Fibroblast of skin of abdomen (primary cell): ENCODE results near the gene RSF1.
A peak's percentile ranks its signal among the peaks of the same experiment; 100 is the strongest.

Experiments
- DNase-seq: peaks from one replicate; pipeline ENCODE4 v3.0.0-alpha.2; 2013

RSF1 gene

DNA sequence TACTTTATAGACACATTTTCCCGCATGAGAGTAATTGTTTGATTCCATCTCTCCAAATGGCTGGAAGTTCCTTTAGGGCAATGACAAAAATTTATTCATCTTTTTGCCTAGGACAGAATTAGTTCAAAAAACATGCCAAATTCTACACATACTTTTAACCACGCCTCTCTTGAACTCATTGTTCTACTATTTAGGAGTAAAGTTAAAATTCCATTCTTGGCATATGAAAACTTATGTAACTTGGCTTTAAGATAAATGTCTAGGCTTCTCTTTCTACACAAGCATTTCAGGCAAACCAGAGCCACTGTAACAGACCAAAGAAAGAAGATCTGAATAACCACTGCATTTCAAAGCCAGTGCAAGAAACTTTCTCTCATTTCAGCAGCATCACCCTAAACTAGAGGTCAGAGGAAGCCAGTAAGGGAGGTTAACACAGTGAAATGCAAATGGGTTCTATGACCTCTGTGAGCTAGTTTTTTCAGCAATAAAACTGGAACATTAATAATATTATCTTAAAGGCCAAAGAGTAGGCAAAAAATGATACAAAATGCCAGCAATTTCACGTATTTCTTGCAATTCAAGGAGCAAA is 73.0 kb downstream of the RSF1 start:
- DNase-seq = peak; percentile 71

DNA sequence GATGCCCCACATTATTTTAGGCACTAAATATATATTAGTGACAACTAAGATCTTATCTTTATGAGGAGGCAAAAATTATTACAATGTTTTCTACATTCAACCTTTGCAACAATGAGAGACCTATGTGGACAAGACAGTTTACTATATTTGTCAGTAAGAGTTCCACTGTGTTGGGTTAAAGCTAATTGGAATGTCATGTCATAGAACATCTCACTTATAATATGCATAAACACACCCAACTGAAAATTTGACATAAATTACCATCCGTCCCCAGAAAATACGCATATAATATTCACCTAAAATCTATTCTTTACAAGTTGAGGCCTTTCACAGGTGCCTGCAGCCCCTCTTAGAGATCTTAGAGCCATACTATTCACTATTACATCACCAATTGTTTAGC is 84.0 kb downstream of the RSF1 start:
- no peak for DNase-seq

DNA sequence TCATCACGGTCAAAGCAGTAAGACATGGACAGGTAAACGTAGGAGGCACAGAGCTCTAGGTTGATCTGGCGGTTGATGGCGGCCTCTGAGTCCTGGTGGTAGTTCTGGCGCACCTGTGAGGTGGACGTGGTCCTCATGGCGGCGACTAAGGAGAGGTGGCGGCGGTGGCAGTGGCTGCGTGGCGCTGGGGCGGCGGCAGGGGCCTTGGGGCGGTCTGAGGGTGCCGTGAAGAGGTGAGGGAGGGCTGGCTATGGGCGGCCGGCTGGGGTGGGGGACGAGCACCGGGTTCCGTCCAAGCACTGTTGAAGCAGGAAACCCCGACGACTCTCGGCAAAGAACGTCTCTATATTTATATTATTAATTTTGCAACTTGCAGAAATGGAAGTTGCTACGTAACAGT is 85.6 kb downstream of the RSF1 start:
- no peak for DNase-seq

DNA sequence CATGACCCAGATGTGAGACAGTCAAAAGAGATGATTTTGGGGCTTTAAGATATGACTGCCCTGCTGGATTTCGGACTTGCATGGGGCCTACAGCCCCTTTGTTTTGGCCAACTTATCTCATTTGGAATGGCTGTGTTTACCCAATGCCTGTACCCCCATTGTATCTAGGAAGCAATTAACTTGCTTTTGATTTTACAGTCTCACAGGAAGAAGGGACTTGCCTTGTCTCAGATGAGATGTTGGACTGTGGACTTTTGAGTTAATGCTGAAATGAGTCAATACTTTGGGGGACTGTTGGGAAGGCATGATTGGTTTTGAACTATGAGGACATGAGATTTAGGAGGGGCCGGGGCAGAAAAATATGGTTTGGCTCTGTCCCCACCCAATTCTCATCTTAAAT is 88.4 kb downstream of the RSF1 start:
- no peak for DNase-seq

DNA sequence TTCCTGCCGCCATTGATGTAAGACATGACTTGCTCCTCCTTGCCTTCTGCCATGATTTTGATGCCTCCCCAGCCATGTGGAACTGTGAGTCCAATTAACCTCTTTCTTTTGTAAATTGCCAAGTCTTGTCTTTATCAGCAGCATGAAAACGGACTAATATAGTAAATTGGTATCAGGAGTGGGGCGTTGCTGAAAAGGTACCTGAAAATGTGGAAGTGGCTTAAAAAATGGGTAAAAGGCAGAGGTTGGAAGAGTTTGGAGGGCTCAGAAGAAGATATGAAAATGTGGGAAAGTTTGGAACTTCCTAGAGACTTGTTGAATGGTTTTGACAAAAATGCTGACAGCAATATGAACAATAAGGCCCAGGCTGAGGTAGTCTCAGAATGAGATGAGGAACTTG is 89.7 kb downstream of the RSF1 start:
- no peak for DNase-seq

DNA sequence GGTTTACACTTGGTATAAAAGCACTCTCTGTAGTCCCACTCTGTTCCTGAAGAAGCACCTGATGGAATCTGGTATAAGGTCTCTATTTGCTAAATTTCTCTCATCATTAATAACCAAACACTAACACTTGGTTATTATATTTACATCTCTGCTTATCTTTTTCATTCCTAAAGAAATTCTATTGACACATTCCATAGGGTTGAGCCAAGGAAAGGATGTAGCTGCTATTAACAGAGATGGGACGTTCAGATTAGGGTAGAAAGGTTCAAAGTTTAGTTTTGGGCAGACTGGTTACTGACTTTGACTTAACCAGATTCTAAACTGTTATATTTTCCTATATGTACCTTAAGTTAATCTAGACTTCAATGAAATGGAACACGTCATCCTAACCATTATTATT is 91.5 kb downstream of the RSF1 start:
- no peak for DNase-seq

DNA sequence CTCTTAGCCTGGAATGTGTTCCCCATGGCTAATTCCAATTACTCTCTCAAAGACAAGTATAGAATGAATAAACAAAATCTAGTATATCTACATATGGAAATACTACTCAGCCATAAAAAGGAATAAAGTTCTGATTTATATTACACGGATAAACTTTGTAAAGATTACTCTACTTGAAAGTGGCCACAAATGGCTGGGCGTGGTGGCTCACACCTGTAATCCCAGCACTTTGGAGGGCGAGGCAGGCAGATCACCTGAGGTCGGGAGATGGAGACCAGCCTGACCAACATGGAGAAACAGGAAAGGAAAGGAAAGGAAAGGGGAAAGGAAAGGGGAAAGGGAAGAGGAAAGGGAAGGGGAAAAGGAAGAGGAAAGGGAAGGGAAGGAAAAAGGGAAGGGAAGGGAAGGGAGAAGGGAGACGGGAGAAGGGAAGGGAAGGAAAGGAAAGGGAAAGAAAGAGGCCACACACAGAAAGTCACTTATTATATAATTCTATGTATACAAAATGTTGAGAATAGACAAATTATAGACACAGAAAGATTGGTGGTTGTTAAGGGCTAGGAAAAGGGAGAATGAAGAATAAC is 92.2 kb downstream of the RSF1 start:
- no peak for DNase-seq

DNA sequence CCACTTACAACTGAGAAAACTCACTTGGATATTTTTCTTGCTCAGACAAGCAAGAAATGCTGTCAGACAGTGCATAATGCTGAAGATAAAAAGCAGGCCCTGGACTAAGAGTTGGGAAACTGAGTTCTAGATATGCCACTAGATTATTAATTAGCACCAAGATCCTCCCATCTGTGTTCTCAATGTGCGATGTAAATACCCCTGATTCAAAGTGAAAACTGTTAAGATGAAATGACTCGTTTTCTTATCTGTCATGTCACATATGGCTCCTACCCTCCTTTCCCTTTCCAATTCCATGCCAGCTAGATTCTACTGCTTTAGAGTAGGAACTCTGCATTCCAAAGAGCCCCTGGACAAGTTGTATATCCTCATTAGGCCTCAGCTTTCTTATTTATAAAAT is 94.0 kb downstream of the RSF1 start:
- no peak for DNase-seq

DNA sequence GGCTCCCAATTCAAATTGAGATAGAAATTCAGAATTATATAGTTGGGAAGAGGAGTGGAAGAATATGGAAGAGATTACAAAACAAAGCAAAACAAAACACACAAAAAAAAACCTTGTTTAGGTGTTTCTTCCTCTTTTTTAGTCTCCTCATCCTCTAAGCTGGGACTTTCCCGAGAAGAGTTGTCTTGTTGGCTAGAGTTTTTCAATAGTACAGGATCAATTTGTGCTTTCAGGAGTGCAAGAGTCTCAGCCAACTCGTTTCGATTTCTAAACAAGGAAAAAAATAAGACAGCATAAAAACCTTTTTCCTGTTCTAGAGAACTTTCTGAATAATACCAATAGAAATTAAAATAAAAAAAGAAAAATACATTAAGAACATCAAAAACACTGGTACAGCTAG is 95.1 kb downstream of the RSF1 start:
- DNase-seq = no peak

DNA sequence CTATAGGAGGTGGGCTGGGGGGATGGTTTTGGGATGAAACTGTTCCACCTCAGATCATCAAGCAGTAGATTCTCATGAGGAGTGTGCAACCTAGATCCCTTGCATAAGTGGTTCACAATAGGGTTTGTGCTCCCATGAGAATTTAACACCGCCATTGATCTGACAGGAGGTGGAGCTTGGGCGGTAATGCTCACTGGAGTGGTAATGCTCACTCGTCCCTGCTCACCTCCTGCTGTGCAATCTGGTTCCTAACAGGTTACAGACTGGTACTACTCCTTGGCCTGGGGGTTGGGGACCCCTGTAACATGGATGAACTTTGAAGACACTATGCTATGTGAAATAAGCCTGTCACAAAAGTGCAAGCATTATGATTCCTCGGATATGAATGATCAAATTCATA is 95.9 kb downstream of the RSF1 start:
- DNase-seq = no peak

DNA sequence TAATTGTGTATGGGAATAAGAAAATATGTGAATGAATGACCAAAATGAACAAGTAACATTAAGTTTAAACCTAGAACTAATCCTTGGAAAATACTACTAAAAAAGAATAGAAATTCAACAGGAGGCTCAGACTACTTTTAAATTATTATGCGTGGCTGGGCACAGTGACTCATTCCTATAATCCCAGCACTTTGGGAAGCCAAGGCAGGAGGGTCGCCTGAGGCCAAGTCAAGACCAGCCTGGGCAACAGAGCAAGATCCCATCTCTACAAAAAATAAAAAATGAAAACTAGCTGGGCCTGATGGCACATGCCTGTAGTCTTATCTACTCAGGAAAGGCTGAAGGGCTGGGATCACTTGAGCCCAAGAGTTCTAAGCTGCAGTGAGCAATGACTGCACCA is 97.5 kb downstream of the RSF1 start:
- no peak for DNase-seq

DNA sequence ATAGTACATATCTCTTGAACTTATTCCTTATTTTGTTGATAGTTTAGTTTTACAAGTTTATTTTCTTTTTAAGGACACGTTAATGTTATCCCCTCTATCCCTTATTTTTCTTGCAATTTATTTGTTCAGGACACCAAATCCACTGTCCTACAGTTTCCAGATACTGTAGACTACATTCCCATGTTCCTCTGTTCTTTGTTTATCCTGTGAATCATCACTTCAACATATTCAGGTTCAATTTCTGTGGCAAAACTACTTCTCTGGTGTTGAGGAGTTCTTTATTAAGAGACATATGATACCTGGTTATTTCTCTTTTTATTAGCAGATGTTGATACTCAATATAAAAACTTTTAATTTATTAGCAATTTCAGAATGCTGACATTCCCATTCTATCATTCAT is 110.2 kb downstream of the RSF1 start:
- no peak for DNase-seq

DNA sequence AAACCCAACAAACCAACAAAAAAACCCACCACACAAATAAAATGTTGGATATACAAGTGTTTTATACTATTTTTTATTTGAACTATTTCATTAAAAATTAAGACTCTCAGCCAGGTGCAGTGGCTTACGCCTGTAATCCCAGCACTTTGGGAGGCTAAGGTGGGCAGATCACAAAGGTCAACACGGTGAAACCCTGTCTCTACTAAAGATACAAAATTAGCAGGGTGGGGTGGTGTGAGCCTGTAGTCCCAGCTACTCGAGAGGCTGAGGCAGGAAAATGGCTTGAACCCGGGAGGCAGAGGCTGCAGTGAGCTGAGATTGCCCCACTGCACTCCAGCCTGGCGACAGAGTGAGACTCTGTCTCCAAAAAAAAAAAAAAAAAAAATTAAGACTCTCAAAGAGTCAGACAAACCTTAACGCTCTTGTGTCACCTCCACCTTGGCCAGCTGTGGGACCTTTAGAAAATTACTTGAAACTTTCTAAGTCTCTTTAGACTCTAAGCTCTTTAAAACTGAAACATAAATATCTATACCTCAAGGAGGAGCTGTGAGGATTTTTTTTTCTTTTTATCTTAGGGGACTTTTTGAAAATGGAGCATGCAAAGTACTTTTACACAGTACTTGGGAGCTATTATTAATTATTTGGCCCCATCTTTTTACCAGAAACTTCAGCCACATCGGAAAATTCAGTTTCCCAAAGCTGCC is 114.5 kb downstream of the RSF1 start:
- no peak for DNase-seq

DNA sequence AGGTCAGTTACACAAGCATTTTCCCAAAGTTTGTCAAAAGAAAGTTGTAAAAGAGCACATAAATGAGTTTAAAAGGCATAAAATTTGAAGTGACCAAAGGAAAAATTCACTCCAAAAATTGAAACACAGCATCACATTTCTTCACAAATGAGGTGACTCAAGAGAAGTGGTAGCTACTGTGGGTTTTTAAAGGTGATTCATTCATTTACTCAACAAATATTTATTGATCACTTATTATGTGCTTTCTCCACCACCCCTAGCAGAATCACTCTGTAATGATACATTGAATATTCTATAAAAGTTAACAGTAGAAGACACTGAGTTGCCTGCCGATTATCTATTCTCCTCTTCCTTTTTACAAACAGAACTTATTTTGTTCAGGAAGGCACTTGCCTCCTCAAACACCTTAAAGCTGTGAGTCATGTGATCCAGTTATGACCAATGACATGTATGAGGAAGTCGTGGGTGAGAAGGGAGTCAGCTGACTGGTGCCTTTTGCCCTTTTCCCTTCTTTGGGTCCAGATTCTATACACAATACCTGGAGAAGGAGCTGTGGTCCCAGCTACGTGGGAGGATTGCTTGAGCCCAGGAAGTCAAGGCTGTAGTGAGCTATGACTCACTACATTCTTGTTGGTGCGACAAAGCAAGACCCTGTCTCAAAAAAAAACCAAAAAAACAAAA is 115.2 kb downstream of the RSF1 start:
- DNase-seq = peak; percentile 39

DNA sequence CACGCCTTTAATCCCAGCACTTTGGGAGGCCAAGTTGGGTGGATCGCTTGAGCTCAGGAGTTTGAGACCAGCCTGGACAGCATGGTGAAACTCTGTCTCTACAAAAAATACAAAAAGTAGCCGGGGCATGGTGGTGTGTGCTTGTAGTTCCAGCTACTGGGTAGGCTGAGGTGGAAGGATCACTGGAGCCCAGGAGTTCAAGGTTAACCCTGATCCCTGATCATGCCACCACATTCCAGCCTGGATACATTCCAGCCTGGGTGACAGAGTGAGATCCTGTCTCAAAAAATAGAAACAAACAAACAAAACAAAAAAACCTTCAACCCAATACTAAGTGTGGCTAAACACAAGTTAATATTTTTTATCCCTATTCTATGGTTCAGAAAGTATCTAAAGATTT is 116.5 kb downstream of the RSF1 start:
- DNase-seq = no peak

DNA sequence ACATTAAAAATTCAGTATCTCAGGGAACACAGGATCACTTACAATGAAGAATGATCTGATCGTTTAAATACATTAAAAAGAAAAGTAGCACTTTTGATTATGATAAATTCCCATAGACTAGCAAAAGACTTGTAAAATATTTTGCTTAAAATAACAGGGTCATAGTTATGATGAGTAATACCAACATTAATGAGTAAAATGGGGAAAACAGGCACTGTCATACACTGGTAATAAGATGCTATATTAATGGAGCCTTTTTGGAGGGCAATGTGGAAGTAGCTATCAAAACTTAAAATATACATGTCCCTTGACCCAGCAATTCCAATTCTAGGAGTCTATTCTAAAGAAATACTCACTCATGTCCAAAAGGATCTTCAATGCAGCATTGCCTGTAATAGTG is 121.1 kb downstream of the RSF1 start:
- DNase-seq = no peak

DNA sequence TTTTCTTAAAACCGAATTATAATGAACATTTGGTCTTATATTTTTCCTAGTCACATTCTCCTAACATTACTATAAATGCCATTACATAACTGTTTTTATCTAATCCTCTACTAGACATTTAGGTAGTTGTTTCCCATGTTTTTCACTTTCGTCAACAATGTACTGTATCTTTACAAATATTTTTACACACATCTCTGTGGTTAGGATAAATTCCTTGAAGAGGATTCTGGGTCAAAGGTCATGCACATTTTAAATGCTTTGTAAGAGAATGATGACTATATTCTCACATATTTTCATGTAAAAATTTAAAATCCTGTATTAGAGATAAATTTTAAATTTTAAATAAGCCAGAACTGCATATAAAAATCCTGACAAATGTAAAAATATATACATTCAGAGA is 121.6 kb downstream of the RSF1 start:
- no peak for DNase-seq

DNA sequence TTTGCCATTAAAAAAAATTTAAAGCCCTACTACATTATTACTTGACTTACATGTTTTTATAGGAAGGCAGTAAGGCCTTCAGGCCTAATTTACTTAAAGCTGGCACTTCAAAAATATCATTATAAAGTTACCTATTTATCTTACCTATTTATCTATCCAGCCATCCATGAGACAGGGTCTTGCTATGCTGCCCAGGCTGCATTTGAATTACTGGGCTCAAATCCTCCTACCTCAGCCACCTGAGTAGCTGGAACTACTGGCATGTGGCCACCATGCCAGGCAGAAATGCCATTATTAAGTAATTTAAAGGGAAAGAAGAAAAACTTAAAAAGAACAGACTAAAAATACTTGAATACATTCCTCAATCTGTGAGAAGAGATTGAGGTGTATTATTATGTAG is 122.7 kb downstream of the RSF1 start:
- no peak for DNase-seq

DNA sequence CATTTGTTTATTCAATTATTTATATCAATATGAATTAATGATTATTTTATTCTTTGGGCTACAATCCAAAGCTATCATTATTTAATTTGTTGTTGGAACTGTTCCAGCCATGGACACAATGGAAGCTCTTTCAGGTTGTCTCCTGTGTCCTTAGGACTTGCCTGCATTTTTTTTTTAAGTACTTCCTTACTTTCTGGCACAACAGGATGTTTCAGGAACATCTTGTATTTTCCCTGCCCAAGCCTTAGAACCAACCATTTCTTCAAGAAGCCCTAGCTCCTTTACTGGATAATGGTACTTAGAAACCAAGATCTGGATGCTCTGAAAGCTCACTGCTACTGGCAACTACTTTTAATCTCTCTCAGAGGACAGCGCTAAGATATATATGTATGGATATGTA is 125.1 kb downstream of the RSF1 start:
- DNase-seq = no peak

DNA sequence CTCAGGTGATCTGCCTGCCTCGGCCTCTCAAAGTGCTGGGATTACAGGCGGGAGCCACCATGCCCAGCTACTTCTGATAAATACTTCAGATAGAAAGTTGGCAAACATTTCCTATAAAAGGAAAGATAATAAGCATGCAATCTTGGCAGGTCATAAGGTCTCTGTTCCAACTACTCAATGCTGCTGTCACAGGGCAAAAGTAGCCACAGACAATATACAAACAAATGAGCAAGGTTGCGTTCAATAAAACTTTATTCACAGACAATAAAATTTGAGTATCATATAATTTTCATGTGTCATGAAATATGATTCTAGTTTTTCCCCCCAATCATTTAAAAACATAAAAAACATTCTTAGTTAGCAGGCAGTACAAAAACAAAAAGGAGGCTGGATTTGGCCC is 129.9 kb downstream of the RSF1 start:
- DNase-seq = no peak

DNA sequence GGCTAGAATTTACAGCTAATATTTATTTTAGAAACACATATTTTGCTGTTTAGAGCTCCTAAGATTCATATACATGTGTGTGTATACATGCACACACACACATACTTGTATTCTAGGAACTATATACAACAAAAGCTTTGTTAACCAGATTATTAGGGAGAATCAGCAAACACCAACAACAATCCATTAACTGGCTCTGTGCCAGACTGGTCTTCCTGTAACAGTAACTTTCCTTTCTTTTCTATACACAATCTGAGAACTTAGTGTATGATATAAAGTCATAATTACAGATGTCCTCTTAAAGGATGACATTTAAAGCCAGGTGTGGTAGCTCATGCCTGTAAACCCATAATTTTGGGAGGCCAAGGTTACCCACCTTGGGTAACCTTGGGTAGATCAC is 133.4 kb downstream of the RSF1 start:
- DNase-seq = no peak

DNA sequence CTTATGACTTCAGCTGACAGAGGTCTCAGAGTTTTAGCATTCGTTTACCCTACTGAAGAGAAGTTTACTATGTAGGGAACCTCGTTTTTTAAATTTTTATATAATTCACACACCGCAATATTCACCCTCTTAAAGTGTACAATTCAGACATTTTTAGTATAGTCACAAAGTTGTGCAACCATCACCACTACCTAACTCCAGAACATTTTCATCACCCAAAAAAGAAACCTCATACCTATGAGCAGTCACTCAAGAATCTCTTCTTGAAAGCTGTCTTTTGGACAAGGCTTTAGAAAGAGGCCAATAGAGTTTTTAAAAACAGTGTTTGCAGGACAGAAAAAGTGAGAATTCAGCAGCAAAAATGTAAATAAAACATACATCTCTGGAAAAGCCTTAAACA is 143.4 kb downstream of the RSF1 start:
- DNase-seq = peak; percentile 11

DNA sequence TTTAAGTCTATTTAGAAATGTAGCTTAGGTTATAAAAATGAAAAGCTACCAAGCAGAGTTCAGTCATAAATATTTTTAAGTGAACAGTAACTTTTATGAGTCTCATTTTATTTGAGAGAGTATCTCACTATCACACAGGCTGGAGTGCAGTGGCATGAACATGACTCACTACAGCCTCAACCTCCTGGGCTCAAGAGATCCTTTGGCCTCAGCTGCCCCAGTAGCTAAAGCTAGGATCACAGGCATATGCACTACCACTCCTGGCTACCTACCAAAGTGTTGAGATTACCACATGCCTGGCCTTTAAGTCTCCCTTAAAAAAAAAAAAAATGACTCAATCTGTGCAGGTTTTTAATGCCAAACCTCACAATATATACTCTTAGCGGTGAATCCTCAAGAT is 148.3 kb downstream of the RSF1 start:
- DNase-seq = peak; percentile 79
